ENCODE measurements around the gene NUS1. TPM values are rescaled to one million over a fixed set of nuclear protein-coding genes. Genes with fewer than 3 reads are reported as not detected.

NUS1 gene
- total RNA-seq, 1 experiment from 2014 or later: 56.9 TPM

DNA sequence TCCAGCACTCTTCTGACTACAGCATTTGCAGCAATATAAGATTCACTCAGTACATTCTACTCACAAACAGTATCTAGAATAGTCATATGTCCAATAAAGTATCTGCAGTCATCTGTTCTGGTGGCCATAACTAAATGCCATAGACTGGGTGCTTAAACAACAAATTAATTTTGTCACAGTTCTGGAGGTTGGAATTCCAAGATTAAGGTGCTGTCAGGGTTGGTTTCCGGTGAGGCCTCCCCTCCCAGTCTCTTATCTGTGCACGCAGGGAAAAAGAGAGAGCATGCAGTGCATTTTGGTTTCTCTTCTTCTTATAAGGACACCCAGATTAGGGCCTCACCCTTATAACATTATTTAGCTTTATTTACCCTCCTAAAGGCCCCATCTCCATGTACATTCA, 21.3 kb upstream of the NUS1 start:
- no peaks in the 10 kb centered on the region for H4K20me1 ChIP-seq (ENCODE audit: control insufficient read depth, insufficient read depth, insufficient read length)
- DNase-seq: no peak
- TF ChIP-seq, protein P1, sequence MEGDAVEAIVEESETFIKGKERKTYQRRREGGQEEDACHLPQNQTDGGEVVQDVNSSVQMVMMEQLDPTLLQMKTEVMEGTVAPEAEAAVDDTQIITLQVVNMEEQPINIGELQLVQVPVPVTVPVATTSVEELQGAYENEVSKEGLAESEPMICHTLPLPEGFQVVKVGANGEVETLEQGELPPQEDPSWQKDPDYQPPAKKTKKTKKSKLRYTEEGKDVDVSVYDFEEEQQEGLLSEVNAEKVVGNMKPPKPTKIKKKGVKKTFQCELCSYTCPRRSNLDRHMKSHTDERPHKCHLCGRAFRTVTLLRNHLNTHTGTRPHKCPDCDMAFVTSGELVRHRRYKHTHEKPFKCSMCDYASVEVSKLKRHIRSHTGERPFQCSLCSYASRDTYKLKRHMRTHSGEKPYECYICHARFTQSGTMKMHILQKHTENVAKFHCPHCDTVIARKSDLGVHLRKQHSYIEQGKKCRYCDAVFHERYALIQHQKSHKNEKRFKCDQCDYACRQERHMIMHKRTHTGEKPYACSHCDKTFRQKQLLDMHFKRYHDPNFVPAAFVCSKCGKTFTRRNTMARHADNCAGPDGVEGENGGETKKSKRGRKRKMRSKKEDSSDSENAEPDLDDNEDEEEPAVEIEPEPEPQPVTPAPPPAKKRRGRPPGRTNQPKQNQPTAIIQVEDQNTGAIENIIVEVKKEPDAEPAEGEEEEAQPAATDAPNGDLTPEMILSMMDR (conservative IDR thresholded peaks at IDR 0.05): no peak
- no peak overlapping the region for H3K4ac ChIP-seq (ENCODE audit: low read depth, low read length)
- H3K4me1 ChIP-seq (ENCODE audit: insufficient read depth, low read length): no peaks in the 10 kb centered on the region
- no peaks in the 10 kb centered on the region for H3K4me1 Mint-ChIP-seq
- H2AK5ac ChIP-seq (ENCODE audit: insufficient read length, low read length): no peak overlapping the region
- peaks cover 11 to 22% (median 19%) of the 10 kb centered on the region in 3 experiments for H3K36me3 Mint-ChIP-seq (ENCODE audit: insufficient read depth in 1 of 3, low read depth in 3 of 3)
- H3K27me3 Mint-ChIP-seq (ENCODE audit: low read depth): no peaks in the 10 kb centered on the region
- no peaks in the 10 kb centered on the region for H3K79me1 ChIP-seq (ENCODE audit: insufficient read depth, low read depth, low read length, poor library complexity, severe bottlenecking)
- H3K9me3 Mint-ChIP-seq: peaks cover 3 to 14% of the 10 kb centered on the region in 2 experiments; a peak in 2 of 5 replicates
- H3K27ac Mint-ChIP-seq: no peak overlapping the region
- no peak overlapping the region for H3K27ac ChIP-seq (ENCODE audit: insufficient read length, low read depth, low read length)
- no peaks in the 10 kb centered on the region for H3K9me3 ChIP-seq (ENCODE audit: control insufficient read depth, low read depth, low read length)
- H2AFZ ChIP-seq (ENCODE audit: low read length): no peak overlapping the region
- no peak overlapping the region for H4K91ac ChIP-seq (ENCODE audit: insufficient read length, low read depth, low read length)
- no peak overlapping the region for H4K8ac ChIP-seq (replicated peaks; ENCODE audit: insufficient read length, low read depth, low read length)
- H3K18ac ChIP-seq (ENCODE audit: insufficient read length, low read depth, low read length): no peak overlapping the region
- no peak overlapping the region for H3K9ac ChIP-seq (ENCODE audit: extremely low read depth, insufficient read length, low read length)
- H3K56ac ChIP-seq (ENCODE audit: insufficient read length, low read depth, low read length): no peak overlapping the region
- no peak overlapping the region for H2BK5ac ChIP-seq (ENCODE audit: insufficient read length, low read length)
- no peak overlapping the region for H3K14ac ChIP-seq (ENCODE audit: insufficient read depth, low read length)
- no peak overlapping the region for H3K4me3 Mint-ChIP-seq
- no peak overlapping the region for H2BK120ac ChIP-seq (ENCODE audit: low read depth, low read length, poor library complexity, severe bottlenecking)
- H3K23ac ChIP-seq (ENCODE audit: insufficient read length, low read depth, low read length): no peak overlapping the region
- H3T11ph ChIP-seq (ENCODE audit: low read length): no peak overlapping the region
- no peak overlapping the region for H3K4me2 ChIP-seq (ENCODE audit: insufficient read depth, insufficient read length, low read length)
- H2BK15ac ChIP-seq (ENCODE audit: low read depth, low read length): no peak overlapping the region
- H2BK12ac ChIP-seq (ENCODE audit: insufficient read length, low read depth, low read length): no peak overlapping the region
- no CpG with 5 or more reads among the region's 2 CpGs for WGBS (ENCODE audit: extremely low coverage, insufficient read length, low lambda C conversion rate)
- no peaks in the 10 kb centered on the region for H3K23me2 ChIP-seq (ENCODE audit: insufficient read length, low read depth, low read length, poor library complexity, severe bottlenecking)
- H3K79me2 ChIP-seq (ENCODE audit: insufficient read depth, low read length): no peaks in the 10 kb centered on the region
- no peaks in the 10 kb centered on the region for H3K27me3 ChIP-seq (ENCODE audit: insufficient read depth, low read length)
- H2BK20ac ChIP-seq (ENCODE audit: low read depth, low read length, poor library complexity, severe bottlenecking): no peak overlapping the region
- H4K5ac ChIP-seq (ENCODE audit: insufficient read length, low read depth, low read length): no peak overlapping the region

Data from H9 (cell line).